WI38 (cell line): ENCODE measurements around the gene THSD7B.

Experiments
- H3K4me3 ChIP-seq: 2 replicates; pipeline ENCODE4 v1.5.1; 2011; ENCODE audit warnings: low read depth, mild to moderate bottlenecking, control low read depth, low read length
- TF ChIP-seq, protein P1 (sequence below): IDR thresholded peaks from 2 replicates; pipeline ENCODE4 v1.5.1; 2012; ENCODE audit warnings: low read depth, mild to moderate bottlenecking, control low read depth, low read length

The THSD7B gene

DNA sequence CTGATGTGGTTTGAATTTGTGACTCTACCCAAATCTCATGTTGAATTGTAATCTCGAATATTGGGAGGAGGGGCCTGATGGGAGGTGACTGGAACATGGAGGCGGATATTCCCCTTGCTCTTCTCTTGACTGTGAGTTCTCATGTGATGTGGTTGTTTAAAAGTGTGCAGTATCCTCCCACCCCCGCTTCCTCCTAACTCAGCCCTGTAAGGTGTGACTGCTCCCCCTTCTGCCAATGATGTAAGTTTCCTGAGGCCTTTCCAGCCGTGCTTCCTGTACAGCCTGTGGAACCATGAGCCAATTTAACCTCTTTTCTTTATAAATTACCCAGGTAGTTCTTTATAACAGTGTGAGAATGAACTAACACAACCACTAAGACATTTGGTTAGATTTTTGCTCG is 458.4 kb downstream of the THSD7B start:
- no peak overlapping the region for H3K4me3 ChIP-seq
- TF ChIP-seq, protein P1, sequence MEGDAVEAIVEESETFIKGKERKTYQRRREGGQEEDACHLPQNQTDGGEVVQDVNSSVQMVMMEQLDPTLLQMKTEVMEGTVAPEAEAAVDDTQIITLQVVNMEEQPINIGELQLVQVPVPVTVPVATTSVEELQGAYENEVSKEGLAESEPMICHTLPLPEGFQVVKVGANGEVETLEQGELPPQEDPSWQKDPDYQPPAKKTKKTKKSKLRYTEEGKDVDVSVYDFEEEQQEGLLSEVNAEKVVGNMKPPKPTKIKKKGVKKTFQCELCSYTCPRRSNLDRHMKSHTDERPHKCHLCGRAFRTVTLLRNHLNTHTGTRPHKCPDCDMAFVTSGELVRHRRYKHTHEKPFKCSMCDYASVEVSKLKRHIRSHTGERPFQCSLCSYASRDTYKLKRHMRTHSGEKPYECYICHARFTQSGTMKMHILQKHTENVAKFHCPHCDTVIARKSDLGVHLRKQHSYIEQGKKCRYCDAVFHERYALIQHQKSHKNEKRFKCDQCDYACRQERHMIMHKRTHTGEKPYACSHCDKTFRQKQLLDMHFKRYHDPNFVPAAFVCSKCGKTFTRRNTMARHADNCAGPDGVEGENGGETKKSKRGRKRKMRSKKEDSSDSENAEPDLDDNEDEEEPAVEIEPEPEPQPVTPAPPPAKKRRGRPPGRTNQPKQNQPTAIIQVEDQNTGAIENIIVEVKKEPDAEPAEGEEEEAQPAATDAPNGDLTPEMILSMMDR = no peak

DNA sequence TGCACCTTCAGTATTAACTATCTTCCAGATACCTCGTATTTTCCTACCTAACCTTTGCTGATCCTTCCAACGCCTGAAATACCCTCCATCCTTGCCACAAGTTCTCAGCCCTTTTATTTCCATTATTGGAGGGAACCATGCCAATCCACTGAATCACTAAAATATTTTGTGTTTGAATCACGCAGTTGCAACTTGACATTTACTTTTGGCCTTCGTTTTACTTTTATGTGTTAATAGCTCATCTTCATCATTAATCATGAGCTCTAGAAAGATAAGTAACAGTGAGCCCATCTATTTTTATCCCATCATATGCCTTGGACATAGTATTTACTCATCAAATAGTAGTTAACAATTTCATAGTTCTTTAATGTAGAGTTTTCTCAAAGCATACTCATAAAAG is 463.2 kb downstream of the THSD7B start:
- TF ChIP-seq, protein P1 = no peak
- H3K4me3 ChIP-seq = no peak overlapping the region

DNA sequence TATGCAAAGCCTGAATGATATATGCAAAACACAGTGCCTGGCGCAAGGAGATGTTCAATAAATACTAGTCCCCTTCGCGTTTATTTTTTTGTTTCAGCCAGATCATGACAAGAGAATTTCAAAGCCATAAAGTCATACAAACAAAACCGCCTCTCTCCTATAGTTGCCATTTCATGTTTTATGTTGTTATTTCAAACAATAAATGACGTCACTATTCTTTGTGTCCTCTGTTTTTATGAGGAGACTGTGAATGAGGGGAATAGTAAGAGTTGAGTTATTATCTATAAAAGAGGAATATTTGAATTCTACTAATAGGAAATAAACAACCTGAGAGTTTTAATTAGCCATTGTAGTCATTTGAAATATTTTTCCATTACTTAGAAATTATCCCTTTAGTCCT is 464.5 kb downstream of the THSD7B start:
- TF ChIP-seq, protein P1 = no peak
- no peak overlapping the region for H3K4me3 ChIP-seq

DNA sequence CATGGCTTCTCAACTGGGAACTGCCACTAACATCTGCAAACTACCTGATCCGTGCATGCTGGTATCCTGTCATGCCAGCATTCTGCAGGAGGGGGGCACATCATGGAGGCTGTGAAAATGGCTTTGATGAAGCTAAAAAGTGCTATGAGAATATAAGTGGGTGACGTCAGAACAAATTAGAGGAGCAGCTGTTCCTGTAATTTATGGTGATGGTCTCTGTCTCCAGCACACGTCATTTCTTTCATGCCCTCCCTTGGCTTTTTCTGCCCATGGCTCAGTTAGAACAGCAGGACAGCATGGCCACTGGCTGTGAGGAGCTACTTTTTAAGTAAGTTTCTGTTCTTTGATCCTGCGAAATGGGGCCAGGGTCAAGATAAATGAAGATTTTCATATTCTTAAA is 466.3 kb downstream of the THSD7B start:
- no peak overlapping the region for H3K4me3 ChIP-seq
- TF ChIP-seq, protein P1 = no peak

DNA sequence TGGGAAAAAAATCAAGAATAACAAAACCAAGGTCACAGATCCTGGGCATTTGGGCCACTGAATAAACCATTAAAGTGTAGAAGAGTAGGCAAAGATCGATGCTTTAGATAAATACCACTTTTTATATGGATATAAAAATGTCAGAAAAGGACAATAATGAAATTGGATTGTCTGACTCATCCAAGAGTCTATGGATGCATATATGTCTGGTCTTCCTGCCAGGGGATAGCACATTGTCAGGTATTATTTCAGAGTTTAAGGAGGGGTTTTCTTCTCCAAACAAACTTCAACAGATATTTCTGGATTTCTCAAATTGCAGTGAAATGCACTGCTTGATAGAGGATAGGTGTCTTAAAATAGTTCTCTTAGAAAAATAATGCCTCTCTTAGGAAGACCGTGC is 466.7 kb downstream of the THSD7B start:
- H3K4me3 ChIP-seq = no peak overlapping the region

DNA sequence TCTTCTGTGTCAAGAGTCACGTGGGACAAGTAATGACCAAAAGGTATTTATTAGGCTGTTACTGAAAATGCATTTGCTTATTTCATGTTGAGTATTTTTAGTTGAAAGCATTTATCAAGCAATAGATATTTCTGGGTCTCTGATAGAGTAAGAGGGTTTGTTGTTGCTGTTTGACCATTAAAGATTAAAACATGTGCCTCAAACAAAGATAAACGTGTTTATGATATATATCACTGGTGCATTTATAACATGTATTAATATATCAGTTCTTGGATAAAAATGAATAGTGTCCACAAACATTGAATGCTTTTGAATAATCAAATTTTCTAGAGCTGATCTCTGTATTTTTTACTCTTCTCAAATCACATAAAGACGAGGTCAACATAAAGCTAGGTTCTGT is 467.7 kb downstream of the THSD7B start:
- no peak overlapping the region for H3K4me3 ChIP-seq
- TF ChIP-seq, protein P1 = no peak

More for the DNA sequence above, 466.7 kb downstream of the THSD7B start:
- TF ChIP-seq, protein P1 = no peak

DNA sequence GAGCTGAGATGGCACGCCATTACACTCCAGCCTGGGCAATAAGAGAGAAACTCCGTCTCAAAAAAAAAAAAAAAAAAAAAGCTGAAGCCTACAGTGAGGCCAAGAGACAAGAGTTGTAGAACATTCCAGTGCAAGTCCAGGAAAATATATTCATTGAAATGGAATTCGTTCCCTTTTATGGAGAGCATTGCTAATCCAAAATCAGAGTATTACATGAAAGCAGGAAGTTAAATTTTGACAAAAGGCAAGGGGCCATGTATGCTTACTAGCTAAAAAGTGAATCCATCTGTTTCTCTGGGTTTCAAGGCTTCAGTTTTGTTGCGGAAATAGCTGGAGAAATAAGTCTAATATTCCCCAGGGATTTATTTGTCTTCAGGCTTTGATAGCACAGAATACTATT is 471.7 kb downstream of the THSD7B start:
- TF ChIP-seq, protein P1 = no peak
- H3K4me3 ChIP-seq = no peak overlapping the region
